AG04450 (cell line): ENCODE data around the gene IGF2BP3. TPM values are rescaled to one million over a fixed set of nuclear protein-coding genes. Genes with fewer than 3 reads are reported as not detected.
"Not testable (repeated sequence)": the region's sequence is repeated elsewhere in the genome, so short reads cannot be mapped to it uniquely, and the experiment has no call there.

Experiments used
- CTCF ChIA-PET: fragments of 300-600, 350-600 bp; formaldehyde crosslinking; extraction: SDS; loops from one replicate; lab custom pipeline; 2022; ENCODE audit warnings: antibody characterized with exemption, inconsistent platforms; lab: Charles Lee
- POLR2A ChIA-PET: fragments of 350-600 bp; formaldehyde crosslinking; extraction: SDS; loops from one replicate; lab custom pipeline; 2021; ENCODE audit warnings: antibody characterized with exemption, inconsistent platforms; lab: Yijun Ruan, JAX
- DNase-seq: peaks from one replicate; pipeline ENCODE4 v3.0.0-alpha.2; 2011; ENCODE audit warnings: low read depth, low spot score
- H3K27ac ChIP-seq: one replicate; pipeline ENCODE4 v1.5.1; 2012; ENCODE audit warnings: low read depth, low read length, control low read depth
- H3K27me3 ChIP-seq: one replicate; pipeline ENCODE4 v1.6.0; 2012; ENCODE audit warnings: low read length; ENCODE audit not compliant: control insufficient read depth, insufficient read depth
- H3K4me3 ChIP-seq: 2 replicates; pipeline ENCODE4 v1.5.1; 2011; ENCODE audit warnings: mild to moderate bottlenecking, low read depth, low read length, control low read depth
- H3K9me3 ChIP-seq: 2 replicates; pipeline ENCODE4 v1.5.1; 2012; ENCODE audit warnings: low read length; ENCODE audit not compliant: control insufficient read depth, insufficient read depth
- polyA minus RNA-seq: library from RNA; depleted of rRNA, polyadenylated mRNA; stranded (reverse); fragments of >200 nt; gene quantifications from 2 replicates; pipeline ENCODE4 v1.2.3, GENCODE V29; 2011; rRNA and poly(A)+ RNA removed
- polyA plus RNA-seq: library from polyadenylated mRNA; depleted of rRNA; stranded (reverse); fragments of >200 nt; gene quantifications from 2 replicates; pipeline ENCODE4 v1.2.3, GENCODE V29; 2011; rRNA removed
- TF ChIP-seq, protein P1 (sequence below): IDR thresholded peaks from 2 replicates; pipeline ENCODE4 v1.5.1; 2011; ENCODE audit warnings: low read depth, low read length, control low read depth, inconsistent platforms

The IGF2BP3 gene
- 78.5 and 98.2 TPM in 2 replicates for polyA plus RNA-seq
- 97.8 and 99.9 TPM in 2 replicates for polyA minus RNA-seq

DNA sequence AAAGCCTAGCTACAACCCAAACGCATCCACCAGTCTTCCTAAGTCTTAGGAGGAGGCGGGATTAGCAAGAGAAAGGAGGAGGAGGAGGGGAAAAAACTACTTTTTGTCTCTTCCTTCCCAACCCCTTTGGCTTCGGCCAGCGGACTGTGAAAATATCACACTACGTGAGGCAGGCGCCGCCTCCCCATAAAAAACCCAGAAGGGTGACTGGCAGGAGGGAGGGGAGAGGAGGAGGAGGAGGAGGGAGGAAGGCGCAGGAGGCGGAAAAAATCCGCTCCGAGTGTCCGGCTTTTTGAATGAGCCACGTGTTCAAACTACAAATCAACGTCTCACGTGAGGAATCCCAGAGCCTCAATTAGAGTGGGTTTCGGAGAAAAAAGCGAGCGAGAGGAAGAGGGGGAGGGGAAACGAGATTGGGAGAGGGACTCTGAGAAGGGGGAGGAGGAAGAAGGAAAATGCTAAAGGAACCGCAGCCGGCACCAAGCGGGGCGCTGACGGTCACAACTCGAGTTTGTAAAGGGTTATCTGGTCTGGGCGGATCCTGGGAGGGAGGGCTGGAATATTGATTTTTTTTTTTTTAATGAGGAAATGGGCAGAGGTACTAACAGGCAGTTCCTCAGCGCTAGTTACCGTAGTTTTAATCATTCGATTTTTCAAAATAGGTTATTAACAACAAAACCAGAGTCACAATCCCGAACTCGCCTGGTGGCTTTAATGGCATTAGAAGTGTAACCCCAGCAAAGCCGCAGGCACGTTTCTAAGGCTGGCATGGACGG, at the start of gene IGF2BP3:
Gene IGF2BP3 (minus strand): TSS at position 162 of the 776 bp plus-strand sequence. CDS start 381 bp downstream, outside the sequence.
- POLR2A ChIA-PET = interaction anchor here (0.6 kb wide), 2 partner anchors 93 to 404 kb away, joined by 6 read pairs; no protein-coding TSS in a partner anchor
- CTCF ChIA-PET = no interaction called here
- no peaks in the 10 kb centered on the region for H3K27me3 ChIP-seq

DNA sequence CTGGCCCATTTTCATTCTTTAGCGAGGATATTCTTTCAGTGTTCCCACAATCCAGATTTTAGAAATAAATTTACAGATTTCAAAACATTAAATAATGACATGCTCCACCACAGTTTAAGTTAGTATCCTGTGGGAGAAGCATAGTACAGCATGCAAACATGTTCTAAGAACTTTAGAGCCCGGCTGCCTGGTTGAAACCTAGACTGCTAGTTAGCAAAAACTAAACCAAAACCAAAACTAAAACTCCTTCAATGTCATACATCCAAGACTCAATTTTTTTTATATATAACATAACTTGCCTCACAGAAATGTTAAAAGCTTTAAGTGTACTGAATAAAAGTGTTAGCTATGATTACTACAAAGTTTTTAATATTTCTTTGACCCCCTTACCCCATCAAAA, 44.5 kb upstream of the IGF2BP3 start:
- POLR2A ChIA-PET = no interaction called here

More for the DNA sequence above, at the start of gene IGF2BP3:
- peak; percentile 89 for DNase-seq
- H3K4me3 ChIP-seq = peak within 1 kb of the TSS; percentile 89
- TF ChIP-seq, protein P1, sequence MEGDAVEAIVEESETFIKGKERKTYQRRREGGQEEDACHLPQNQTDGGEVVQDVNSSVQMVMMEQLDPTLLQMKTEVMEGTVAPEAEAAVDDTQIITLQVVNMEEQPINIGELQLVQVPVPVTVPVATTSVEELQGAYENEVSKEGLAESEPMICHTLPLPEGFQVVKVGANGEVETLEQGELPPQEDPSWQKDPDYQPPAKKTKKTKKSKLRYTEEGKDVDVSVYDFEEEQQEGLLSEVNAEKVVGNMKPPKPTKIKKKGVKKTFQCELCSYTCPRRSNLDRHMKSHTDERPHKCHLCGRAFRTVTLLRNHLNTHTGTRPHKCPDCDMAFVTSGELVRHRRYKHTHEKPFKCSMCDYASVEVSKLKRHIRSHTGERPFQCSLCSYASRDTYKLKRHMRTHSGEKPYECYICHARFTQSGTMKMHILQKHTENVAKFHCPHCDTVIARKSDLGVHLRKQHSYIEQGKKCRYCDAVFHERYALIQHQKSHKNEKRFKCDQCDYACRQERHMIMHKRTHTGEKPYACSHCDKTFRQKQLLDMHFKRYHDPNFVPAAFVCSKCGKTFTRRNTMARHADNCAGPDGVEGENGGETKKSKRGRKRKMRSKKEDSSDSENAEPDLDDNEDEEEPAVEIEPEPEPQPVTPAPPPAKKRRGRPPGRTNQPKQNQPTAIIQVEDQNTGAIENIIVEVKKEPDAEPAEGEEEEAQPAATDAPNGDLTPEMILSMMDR = no peak
- peaks cover 4% of the 10 kb centered on the region; the same call in 1 of the 2 replicates for H3K9me3 ChIP-seq
- H3K27ac ChIP-seq = peak within 1 kb of the TSS; percentile 80

GRCh38 chr7:23513746-23514145, 43.5 kb upstream of the IGF2BP3 start:
- not testable (repeated sequence) for H3K27me3 ChIP-seq, H3K4me3 ChIP-seq, H3K27ac ChIP-seq, H3K9me3 ChIP-seq, DNase-seq
- ChIA-PET CTCF (interaction anchor here (0.9 kb wide), 1 partner anchor 240 kb away, joined by 3 read pairs; no protein-coding TSS in a partner anchor), POLR2A (interaction anchor here (0.6 kb wide), 1 partner anchor 17 kb away, joined by 4 read pairs; no protein-coding TSS in a partner anchor)

More for the DNA sequence above, 44.5 kb upstream of the IGF2BP3 start:
- Histone ChIP-seq H3K27me3 (no peaks in the 10 kb centered on the region), H3K27ac (no peak overlapping the region), H3K4me3 (no peak overlapping the region), H3K9me3 (no peaks in the 10 kb centered on the region)
- CTCF ChIA-PET = no interaction called here
- no peak for DNase-seq
- TF ChIP-seq, protein P1 = no peak

DNA sequence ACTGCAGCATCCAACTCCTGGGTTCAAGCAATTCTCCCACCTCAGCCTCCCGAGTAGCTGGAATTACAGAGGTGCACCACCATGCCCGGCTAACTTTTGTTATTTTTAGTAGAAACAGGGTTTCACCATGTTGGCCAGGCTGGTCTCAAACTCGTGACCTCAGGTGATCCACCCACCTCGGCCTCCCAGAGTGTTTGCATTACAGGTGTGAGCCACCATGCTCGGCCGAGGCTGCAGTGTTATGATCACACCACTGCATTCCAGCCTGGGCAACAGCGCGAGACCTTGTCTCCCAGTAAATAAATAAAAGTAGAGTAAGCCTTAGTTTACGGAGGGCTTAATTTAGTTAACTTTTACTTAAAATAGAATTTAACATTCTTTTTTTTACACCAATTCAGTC, 23.7 kb upstream of the IGF2BP3 start:
- ChIA-PET CTCF (no interaction called here), POLR2A (no interaction called here)
- Histone ChIP-seq H3K4me3 (no peak overlapping the region), H3K9me3 (no peaks in the 10 kb centered on the region), H3K27ac (no peak overlapping the region), H3K27me3 (no peaks in the 10 kb centered on the region)
- DNase-seq = no peak
- TF ChIP-seq, protein P1 = no peak

GRCh38 chr7:23491502-23491901, 21.2 kb upstream of the IGF2BP3 start:
- no peaks in the 10 kb centered on the region for H3K27me3 ChIP-seq
- H3K4me3 ChIP-seq = no peak overlapping the region
- no peaks in the 10 kb centered on the region for H3K9me3 ChIP-seq
- no peak for DNase-seq
- POLR2A ChIA-PET = interaction anchor here (0.7 kb wide), 1 partner anchor 1199 kb away, joined by 3 read pairs; no protein-coding TSS in a partner anchor
- CTCF ChIA-PET = no interaction called here
- TF ChIP-seq, protein P1 = no peak
- no peak overlapping the region for H3K27ac ChIP-seq
